NCI-H1092 (cell line): ENCODE data around the gene CLINT1.
A peak's percentile ranks its signal among the peaks of the same experiment; 100 is the strongest.
"Not testable (repeated sequence)": the region's sequence is repeated elsewhere in the genome, so short reads cannot be mapped to it uniquely, and the experiment has no call there.

Experiments
- DNase-seq: peaks from one replicate; lab custom pipeline; 2025; lab: John Stamatoyannopoulos, UW

CLINT1 gene

GRCh38 chr5:157862183-157862851 is 3.4 kb upstream of the CLINT1 start:
- no peak for DNase-seq

DNA sequence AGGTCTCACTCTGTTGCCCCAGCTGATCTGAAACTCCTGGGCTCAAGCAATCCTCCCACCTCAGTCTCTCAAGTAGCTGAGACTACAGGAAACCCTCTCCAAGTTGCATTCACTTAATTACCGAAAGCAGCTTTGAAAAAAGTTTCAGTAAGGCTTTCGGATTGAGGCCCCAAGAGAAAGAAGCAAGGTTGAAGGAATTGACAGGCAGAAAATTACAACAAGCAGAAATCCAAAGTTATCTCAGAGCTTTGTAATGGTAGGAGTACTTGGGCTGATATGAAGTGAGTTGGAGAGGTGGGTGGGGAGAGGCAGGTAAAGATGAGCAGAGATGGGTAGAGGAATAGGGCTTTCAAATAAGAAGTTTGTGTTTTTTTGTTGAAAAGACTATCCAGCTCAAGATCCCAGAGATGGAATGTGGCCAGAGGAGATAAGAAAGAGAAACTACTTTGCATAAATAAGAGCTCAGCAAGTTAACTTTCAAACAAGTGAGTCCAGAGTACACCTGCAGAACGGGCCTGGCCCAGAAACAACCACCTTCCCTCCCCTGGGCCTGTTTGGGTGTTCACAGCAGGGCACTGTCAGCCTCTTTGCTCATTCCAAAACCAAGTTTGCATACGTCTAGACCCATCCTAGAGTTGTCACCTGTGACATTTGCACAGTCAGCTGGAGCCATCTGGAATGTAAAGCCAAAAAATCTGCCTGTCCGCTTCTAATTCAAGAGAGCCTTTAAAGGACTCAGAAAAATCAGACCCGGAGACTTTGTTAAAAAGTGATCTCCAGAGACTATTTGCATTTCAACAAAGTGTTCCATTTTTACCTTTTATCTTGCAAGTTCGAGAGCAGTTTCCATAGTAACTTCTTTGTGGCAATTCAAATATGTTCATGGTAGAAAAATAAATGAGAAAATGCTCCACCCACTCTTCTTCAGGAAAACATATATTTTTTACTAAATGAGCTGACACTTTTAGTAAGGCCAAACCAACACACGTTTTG is 2.2 kb upstream of the CLINT1 start:
- no peak for DNase-seq

DNA sequence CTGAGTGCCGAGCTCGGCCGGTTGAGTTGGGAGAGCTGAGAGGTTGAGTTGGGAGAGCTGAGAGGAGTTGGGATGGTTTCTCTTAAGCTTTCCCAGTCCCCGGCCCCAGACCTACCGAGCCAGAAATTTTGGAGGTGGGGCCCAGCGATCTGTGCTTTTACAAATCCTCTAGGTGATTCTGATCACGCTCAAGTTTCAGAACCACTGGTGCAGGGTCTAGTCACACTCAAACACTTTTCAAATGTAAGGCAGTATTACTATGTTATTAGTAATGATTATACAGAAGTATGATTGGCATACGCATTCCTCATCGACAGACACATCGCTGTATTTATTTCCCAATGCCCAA is 256 bp upstream of the CLINT1 start:
- DNase-seq = no peak

DNA sequence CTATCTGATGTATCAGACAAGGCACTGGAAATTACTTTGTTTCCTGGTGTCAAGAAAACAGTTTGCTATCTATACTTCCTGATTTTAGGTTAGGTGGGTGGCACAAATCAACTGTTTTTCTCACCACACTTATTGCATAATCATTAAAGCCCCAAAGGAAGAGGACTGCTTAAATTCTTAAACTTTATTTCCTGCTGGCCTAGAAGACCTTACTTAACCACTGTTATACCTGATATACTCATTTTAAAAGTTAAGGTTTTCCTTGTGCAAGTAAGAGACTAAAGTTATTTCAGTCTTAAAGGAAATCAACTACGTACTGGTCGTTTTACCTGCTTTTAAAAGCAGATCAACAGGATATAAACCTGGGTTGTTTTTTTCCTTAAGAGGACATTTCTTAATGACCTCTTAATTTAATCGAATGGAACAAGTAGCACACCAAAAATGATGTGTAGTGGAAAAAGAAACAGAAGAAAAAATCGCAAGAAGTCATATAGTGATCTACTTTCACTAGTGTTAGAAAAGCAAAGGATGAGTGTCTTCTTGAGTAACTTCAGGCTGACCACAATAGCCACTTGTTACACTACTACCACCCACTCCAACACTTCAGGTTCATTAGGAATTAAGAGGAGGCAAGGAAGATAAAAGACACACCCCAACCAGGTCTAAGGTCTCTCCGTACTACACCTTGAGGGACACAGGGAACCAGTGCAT is 974 bp downstream of the CLINT1 start:
- no peak for DNase-seq

DNA sequence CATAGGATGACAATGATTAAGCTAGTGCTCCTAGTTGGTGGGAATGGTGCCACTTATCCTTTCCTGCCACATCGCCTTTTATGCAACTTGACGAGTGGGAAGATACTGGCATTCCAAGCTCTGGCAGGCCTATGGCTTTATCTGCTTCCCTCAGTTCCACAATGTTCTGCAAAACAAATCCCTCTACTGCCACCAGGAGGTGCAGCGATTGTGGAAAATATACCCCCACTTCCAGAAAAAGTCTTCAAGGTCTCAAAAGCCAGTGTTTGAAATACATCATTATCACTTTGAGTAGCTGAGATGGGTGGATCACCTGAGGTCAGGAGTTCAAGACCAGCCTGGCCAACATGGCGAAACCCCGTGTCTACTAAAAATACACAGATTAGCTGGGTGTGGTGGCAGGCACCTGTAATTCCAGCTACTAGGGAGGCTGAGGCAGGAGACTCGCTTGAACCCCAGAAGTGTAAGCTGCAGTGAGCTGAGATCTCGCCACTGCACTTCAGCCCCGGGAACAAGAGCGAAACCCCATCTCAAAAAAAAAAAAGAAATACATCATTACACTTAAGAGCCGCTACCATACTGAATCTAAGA is 3.4 kb downstream of the CLINT1 start:
- DNase-seq = peak; percentile 7

DNA sequence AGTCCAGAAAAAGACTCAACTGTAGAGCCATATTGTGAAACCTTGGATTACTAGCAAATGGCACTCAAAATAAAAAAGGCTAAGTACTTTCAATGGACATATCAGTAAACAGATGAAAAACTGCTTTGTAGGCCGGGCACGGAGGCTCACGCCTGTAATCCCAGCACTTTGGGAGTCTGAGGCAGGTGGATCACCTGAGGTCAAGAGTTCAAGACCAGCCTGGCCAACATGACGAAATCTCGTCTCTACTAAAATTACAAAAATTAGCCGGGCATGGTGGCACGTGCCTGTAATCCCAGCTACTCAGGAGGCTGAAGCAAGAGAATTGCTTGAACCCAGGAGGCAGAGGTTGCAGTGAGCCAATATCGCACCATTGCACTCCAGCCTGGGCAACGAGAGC is 5.6 kb downstream of the CLINT1 start:
- not testable (repeated sequence) for DNase-seq

GRCh38 chr5:157845914-157846598 is 12.9 kb downstream of the CLINT1 start:
- DNase-seq = no peak

DNA sequence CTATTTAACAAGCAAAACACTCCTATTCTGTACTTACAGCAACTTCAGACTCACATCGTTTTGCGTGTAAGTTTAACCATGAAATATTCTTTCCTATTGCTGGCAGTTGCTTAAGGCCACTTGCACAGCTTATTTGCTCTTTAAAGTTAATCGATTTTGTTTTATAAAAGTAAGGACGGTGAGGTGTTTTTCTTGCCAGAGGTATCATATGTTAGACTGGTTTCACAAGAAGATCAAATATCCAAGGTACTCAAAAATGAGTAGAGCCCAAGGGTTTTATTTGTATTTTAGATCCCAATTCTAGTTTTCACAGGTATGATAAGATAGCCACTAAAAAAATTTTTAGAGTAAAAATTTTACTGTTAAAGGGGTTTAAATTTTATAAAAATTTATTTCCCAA is 16.2 kb downstream of the CLINT1 start:
- no peak for DNase-seq

GRCh38 chr5:157842185-157842584 is 16.8 kb downstream of the CLINT1 start:
- DNase-seq = no peak

DNA sequence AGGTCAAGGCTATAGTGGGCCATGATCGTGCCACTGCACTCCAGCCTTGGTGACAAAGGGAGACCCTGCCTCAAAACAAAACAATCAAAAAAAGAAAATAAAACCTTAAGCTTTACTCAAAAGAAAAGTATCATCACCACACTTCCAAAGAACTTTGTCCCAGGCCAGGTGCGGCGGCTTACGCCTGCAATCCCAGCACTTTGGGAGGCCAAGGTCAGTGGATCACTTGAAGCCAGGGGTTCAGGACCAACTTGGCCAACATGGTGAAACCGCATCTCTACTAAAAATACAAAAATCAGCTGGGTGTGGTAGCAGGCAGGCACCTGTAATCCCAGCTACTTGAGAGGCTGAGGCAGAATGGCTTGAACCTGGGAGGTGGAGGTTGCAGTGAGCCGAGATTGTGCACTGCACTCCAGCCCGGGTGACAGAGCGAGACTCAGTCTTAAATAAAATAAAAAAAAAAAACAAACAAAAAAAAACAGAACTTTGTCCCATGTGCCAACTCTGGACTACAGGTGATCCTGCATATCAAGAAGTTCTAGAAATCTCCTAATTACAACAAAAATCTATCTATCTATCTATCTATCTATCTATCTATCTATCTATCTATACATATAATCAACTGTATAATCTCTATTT is 19.7 kb downstream of the CLINT1 start:
- no peak for DNase-seq

- no peak for DNase-seq
These were observed 22.7 kb downstream of the CLINT1 start for GRCh38 chr5:157836121-157836753.

- no peak for DNase-seq
These were observed 23.9 kb downstream of the CLINT1 start for GRCh38 chr5:157835041-157835440.

DNA sequence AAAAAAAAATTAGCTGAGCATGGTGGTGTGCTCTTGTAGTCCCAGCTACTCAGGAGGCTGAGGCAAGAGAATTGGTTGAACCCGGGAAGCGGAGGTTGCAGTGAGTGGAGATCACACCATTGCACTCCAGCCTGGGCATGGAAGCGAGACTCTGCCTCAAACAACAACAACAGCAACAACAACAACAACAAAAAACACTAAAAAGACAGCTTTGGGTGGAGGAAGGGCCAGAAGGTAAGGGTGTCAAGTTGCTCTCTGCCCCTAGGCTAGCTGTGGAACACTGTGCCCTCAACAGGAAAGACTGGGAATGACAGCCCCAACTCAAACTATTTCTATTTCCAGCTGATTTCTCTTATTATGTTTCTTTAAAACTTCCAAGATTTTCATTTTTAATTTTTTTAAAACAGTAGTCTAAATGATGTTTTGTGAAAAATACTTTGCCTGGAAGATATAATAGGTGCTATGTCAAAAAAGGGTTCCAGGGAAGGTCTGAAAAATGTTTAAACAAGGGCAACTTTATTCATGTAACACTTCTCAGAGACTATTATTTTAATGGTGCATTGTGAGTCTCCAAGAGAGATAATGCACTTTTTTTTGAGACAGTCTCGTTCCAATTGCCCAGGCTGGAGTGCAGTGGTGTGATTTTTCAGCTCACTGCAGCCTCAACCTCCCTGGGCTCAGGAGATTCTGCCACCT is 29.9 kb downstream of the CLINT1 start:
- DNase-seq = no peak

DNA sequence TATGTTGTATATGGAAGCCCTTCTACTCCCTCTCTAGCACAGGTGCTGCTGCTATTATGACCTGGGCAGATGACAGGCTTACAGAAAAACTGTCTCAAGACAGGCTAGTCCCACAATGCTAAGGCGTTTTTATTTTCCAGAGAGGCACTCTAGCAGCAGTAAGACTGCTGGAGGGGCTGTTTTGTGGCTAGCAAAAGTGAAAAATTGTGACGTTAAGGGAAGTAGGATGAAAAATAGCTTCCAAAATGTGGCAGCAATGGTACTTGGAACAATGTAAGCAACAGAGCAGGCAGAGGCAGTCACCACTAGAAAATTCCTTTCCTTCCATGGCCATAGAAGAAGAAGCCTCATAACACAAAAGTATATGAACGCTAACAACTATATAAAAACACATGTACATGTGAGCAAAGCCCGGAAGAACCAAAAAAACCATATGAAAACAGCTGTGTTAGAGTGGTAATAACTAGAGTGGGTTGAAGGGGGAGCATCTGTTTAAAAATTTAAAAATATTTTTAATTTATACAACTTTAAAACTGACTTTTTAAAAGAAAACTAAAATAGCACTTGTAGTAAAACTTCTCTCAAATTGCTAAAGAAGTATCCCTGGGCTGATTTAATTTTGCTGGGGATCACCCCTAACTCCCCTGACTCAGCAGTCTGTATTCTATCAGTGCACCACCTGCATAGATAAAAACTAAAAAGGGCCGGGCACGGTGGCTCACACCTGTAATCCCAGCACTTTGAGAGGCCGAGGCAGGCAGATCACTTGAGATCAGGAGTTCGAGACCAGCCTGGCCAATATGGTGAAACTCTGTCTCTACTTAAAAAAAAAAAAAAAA is 30.6 kb downstream of the CLINT1 start:
- DNase-seq = no peak

GRCh38 chr5:157827423-157827822 is 31.5 kb downstream of the CLINT1 start:
- no peak for DNase-seq

- no peak for DNase-seq
These were observed 35.3 kb downstream of the CLINT1 start for GRCh38 chr5:157823655-157824054.

GRCh38 chr5:157821822-157822622 is 36.9 kb downstream of the CLINT1 start:
- DNase-seq = no peak

DNA sequence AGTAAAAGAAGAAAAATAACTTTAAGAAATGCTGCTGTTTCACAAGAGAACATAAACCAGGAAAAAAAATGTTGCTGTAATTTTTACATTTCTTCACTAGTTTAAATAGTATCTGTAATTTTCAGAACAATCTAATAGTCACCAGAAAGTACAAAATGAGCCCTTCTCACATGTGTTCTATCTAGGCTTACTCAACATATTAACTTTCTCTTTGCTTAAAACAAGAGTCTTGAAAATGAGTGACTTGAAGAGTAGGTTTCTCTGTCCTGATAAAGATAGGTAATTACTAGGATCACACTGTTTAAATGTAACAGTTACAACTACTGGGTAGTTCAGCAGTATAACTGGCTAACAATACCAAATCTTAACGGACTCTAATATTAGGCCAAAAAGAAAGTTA is 37.5 kb downstream of the CLINT1 start:
- no peak for DNase-seq
